ENCODE data around the gene HERC4.

Gene HERC4

DNA sequence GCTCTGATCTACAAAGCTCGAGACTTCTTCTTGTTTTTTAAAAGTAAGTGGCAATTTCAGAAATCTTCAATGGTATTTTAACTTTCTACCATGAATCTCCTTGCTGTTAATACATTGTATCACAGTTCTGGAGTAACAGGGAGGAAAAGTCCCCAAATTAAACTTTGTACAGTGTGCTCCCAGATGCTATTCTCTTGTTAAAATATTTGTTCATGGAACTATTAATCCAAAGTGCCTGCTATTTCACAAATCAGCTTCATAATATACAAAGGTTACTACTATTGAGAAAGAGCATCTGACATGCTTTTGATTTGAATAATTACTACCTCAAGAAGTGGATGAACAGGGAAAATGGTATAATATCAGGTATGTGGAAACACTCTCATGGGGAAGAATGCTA, 154.0 kb downstream of the HERC4 start:
- H3K27ac ChIP-seq: no peak overlapping the region
- no peak for DNase-seq (ENCODE audit: low spot score)
- TF ChIP-seq, protein P1, sequence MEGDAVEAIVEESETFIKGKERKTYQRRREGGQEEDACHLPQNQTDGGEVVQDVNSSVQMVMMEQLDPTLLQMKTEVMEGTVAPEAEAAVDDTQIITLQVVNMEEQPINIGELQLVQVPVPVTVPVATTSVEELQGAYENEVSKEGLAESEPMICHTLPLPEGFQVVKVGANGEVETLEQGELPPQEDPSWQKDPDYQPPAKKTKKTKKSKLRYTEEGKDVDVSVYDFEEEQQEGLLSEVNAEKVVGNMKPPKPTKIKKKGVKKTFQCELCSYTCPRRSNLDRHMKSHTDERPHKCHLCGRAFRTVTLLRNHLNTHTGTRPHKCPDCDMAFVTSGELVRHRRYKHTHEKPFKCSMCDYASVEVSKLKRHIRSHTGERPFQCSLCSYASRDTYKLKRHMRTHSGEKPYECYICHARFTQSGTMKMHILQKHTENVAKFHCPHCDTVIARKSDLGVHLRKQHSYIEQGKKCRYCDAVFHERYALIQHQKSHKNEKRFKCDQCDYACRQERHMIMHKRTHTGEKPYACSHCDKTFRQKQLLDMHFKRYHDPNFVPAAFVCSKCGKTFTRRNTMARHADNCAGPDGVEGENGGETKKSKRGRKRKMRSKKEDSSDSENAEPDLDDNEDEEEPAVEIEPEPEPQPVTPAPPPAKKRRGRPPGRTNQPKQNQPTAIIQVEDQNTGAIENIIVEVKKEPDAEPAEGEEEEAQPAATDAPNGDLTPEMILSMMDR (IDR thresholded peaks at IDR 0.05): no peak
- no peak overlapping the region for H3K4me3 ChIP-seq

DNA sequence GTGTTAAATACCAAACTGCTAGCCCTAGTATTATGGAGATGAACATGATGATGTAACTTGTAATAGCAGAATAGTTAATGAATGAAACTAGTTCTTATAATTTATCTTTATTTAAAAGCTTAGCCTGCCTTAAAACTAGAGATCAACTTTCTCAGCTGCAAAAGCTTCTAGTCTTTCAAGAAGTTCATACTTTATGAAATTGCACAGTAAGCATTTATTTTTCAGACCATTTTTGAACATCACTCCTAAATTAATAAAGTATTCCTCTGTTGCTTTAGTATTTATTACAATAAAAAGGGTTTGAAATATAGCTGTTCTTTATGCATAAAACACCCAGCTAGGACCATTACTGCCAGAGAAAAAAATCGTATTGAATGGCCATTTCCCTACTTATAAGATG, 157.4 kb downstream of the HERC4 start:
- no peak for DNase-seq (ENCODE audit: low spot score)
- TF ChIP-seq, protein P1 (IDR thresholded peaks at IDR 0.05): no peak
- Histone ChIP-seq H3K4me3 (no peak overlapping the region), H3K27ac (no peak overlapping the region)

DNA sequence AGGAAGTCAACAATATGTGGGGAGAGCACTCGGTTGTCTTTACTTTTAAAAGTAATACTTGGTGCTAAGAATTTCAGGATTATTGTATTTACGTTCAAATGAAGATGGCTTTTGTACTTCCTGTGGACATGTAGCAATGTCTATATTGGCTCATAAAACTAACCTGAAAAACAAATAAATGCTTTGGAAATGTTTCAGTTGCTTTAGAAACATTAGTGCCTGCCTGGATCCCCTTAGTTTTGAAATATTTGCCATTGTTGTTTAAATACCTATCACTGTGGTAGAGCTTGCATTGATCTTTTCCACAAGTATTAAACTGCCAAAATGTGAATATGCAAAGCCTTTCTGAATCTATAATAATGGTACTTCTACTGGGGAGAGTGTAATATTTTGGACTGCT, 157.9 kb downstream of the HERC4 start:
- no peak overlapping the region for H3K27ac ChIP-seq
- H3K4me3 ChIP-seq: no peak overlapping the region
- TF ChIP-seq, protein P1 (IDR thresholded peaks at IDR 0.05): no peak
- no peak for DNase-seq (ENCODE audit: low spot score)

DNA sequence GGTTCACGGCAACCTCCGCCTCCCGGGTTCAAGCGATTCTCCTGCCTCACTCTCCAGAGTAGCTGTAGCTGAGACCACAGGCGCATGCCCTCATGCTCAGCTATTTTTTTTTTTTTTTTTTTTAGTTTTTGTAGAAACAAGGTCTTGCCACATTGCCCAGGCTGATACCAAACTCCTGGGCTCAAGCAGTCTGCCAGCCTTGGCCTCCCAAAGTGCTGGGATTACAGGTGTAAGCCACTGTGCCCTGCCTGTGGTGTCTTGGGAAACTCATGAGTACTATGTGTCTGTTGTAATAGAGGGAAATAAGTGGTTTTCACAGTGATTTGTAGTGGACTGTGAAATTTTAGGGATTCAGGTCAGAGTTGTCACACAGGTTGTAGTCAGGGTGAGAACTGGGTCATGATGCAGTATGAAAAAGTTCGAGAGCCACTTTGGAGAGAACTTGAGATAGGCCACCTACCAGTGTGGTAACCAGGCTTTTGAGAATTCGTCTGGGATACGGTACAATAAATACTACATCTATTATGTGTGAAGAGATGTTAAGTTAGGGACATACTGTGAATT, 160.2 kb downstream of the HERC4 start:
- TF ChIP-seq, protein P1 (IDR thresholded peaks at IDR 0.05): no peak

DNA sequence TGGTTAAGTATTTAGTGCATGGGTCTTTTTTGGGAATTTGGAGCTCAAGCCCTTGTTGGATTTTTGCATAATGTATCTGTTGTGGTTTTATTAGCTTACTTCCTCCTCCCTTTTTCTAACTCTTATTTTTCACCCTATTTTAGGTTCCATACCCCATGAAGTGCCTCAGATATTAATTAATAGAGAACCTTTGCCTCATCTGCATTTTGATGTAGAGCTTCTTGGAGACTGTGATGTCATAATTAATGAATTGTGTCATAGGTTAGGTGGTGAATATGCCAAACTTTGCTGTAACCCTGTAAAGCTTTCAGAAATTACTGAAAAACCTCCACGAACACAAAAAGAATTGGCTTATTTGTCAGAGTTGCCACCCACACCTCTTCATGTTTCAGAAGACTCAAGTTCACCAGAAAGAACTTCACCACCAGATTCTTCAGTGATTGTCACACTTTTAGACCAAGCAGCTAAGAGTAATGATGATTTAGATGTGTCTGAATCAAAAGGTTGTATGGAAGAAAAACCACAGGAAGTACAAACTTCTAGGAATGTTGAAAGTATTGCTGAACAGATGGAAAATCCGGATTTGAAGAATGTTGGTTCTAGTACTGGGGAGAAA, 162.6 kb downstream of the HERC4 start:
- TF ChIP-seq, protein P1 (IDR thresholded peaks at IDR 0.05): no peak

More for the DNA sequence above, 160.2 kb downstream of the HERC4 start:
- Histone ChIP-seq H3K4me3 (no peak overlapping the region), H3K27ac (no peak overlapping the region)
- DNase-seq (ENCODE audit: low spot score): no peak

DNA sequence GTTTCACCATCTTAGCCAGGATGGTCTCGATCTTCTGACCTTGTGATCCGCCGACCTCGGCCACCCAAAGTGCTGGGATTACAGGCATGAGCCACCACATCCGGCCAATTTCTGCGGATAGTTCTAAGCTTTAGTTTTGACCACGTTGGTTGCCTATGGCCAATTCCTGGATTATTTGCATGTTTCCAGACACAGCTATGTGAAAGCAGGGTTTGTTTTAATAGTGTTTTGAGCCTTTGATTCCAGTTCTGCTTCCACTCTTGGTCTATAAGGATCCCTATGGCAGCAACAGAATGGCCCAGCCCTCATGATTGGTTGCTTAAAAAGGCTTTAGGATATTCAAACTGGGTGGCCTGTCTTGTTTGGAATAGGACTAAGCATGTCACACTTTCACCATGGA, 171.5 kb downstream of the HERC4 start:
- DNase-seq (ENCODE audit: low spot score): no peak
- Histone ChIP-seq H3K4me3 (no peak overlapping the region), H3K27ac (no peak overlapping the region)
- TF ChIP-seq, protein P1 (IDR thresholded peaks at IDR 0.05): no peak

More for the DNA sequence above, 162.6 kb downstream of the HERC4 start:
- no peak for DNase-seq (ENCODE audit: low spot score)
- Histone ChIP-seq H3K27ac (no peak overlapping the region), H3K4me3 (no peak overlapping the region)

DNA sequence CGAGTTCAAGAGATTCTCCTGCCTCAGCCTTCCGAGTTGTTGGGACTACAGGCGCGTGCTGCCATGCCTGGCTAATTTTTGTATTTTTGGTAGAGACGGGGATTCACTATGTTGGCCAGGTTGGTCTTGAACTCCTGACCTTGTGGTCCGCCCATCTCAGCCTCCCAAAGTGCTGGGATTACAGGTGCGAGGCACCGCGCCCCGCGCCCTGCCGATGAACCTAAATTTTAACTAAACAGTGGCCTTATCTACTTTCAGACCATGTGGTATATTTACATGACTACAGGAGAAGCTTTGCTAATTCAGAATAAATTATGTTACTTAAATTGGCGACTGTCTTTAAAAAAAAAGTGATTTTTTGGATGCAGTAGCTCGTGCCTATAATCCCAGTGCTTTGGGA, 181.4 kb downstream of the HERC4 start:
- TF ChIP-seq, protein P1 (IDR thresholded peaks at IDR 0.05): no peak
- DNase-seq (ENCODE audit: low spot score): no peak

More for the DNA sequence above, 181.4 kb downstream of the HERC4 start:
- H3K4me3 ChIP-seq: no peak overlapping the region
- no peak overlapping the region for H3K27ac ChIP-seq

All from coronary artery (tissue), 2 donors.